Left cardiac atrium (tissue), 4 donors: ENCODE results near the gene AEBP1. TPM values are rescaled to one million over a fixed set of nuclear protein-coding genes. Genes with fewer than 3 reads are reported as not detected.
A peak's percentile ranks its signal among the peaks of the same experiment; 100 is the strongest.

Experiments
- ATAC-seq, 2 donors: fragments of 200-7000 bp; cut with Tn5 transposase; one replicate each; pipeline ENCODE4 v1.9.1; 2020; ENCODE audit warnings: mild to moderate bottlenecking in 2 of 2, moderate library complexity in 2 of 2
- DNase-seq: peaks from one replicate; pipeline ENCODE4 v3.0.0-alpha.2; 2020
- intact Hi-C, 2 donors: fragments of 100-400 bp; cut with DNase I; formaldehyde crosslinking; loops; one replicate each; pipeline versions ENCODE4 v1.14.1 to v1.15.1; 2022 to 2023
- total RNA-seq, 2 donors: library from RNA; stranded (reverse); fragmentation: NEBNext Ultra II Directional; extraction: Animal tissue kit (Norgen Biotek cat#: 25700); gene quantifications; one replicate each; pipeline ENCODE4 v1.2.1, GENCODE V29; 2021
- donor health status: DM: no; HTN: yes; CAD: no.
- donor health status: DM: no; HTN: yes; CAD: no; lungs with severe emphysema.
- donor health status: DM: yes; HTN: yes; CAD: no.
- donor health status: Dilated cardiomyopathy.

The AEBP1 gene
- total RNA-seq, 2 donors from 2014 or later, result 65.0 to 117 TPM

- peak; percentile 25 for DNase-seq
- no peak for ATAC-seq
- intact Hi-C loops, result loop anchor here in 1 of 2 donors (5.0 kb wide), 1 partner anchor 42 kb away; the partner anchor contains the start of gene POLD2
Measured at GRCh38 chr7:44080118-44080517, 24.0 kb upstream of the AEBP1 start.

GRCh38 chr7:44080686-44081265 is 23.4 kb upstream of the AEBP1 start:
- intact Hi-C loops, result loop anchor here in 1 of 2 donors (5.0 kb wide), 1 partner anchor 42 kb away; the partner anchor contains the start of gene POLD2
- ATAC-seq, result no peak
- DNase-seq, result peak; percentile 22

GRCh38 chr7:44081266-44081748 is 22.8 kb upstream of the AEBP1 start:
- ATAC-seq, result no peak
- intact Hi-C loops, result loop anchor here in 1 of 2 donors (5.0 kb wide), 1 partner anchor 41 kb away; the partner anchor contains the start of gene POLD2
- no peak for DNase-seq

DNA sequence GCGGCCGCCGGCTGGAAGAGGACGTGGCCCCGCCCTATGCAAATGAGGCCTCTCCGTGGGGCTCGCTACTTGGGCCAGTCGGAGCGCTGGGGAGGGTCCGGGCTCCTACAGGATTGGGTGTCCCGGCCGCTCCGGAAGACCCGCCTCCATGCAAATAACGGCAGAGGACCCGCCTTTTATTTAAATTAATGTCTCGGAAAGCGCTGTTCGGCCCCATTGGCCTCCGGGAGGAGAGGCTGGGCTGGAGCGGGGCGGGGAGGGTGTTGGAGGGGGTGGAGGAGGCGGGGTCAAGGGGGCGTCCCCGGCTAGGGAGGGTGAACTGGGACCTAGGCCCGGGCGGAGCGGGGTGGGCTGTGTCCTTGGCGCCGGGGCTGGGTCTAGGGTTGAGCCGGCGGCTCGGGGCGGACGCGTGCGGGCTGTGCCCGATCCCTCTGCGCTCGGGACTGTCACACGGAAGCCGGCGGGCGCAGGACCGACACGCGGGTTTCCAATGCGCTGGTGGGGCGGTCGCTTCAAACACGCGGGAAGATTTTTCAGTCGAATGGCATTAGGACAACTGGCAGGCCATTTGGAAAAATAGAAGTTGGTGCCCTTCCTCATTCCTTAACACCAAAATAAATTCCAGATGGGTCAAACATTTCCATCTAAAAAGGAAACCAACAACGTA is 21.5 kb upstream of the AEBP1 start:
- DNase-seq (peak; percentile 100), ATAC-seq (peak; percentile 94 to 97)
- intact Hi-C loops, result loop anchor here in 1 of 2 donors (5.0 kb wide), 1 partner anchor 40 kb away; the partner anchor contains the start of gene POLD2

DNA sequence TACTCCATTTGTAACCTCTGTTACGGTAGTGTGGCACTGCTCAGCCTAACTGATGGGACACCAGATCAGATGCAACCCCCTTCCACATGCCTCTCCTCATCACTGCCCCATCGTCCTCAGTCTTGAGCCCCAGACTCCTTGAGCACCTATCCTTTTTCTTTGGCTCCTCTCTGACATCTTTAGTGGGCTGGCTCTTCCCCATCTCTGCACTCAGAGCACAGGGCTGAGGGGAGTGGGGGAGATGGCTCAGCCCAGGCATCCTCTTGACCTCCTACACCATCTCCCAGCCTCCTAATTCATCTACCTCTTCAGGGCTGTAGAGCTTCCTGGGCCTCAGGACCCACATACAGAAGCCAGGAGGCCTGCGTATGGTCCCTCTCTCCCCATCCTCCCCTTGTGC is 20.3 kb upstream of the AEBP1 start:
- no peak for ATAC-seq
- DNase-seq, result no peak
- intact Hi-C loops, result loop anchor here in 1 of 2 donors (5.0 kb wide), 1 partner anchor 39 kb away; the partner anchor contains the start of gene POLD2

DNA sequence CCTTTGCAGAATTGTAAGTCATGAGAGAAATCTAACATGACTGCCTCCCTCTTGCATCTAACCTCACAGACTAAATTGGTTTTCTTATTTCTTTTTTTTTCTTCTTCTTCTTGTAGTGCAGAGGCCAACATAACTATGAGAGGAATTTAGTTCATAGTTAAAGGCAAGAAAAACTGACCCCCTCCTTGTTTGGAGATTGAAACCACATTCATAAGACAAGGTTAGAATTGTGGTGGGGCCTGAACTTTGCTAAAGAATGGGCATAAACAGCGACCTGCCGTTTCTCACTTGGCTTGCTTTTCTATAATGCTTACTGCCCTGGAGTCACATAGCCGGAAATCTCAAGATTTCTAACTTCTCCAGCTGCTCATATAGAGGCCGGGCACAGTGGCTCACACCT is 19.4 kb upstream of the AEBP1 start:
- no peak for ATAC-seq
- DNase-seq, result no peak
- intact Hi-C loops, result loop anchor here in 1 of 2 donors (5.0 kb wide), 1 partner anchor 38 kb away; the partner anchor contains the start of gene POLD2

DNA sequence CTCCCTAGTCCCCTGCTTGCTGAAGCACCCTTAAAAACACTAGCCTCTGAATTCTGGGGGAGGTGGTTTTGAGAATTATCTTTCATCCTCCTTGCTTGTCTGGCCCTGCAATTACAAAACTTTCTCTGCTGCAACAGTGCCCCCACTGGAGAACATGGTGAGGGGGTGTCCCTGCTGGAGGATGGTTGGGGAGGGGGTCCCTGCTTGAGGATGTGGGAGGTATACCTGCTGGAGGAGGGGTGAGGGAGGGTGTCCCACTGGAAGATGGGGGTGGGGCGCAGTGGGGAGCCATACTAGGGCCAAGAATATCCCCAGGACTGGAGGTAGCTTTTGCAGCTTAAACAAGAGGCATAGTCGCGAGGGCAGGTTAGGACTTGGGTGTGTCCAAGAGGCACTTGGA is 18.6 kb upstream of the AEBP1 start:
- intact Hi-C loops, result no loop called here
- no peak for ATAC-seq
- no peak for DNase-seq

DNA sequence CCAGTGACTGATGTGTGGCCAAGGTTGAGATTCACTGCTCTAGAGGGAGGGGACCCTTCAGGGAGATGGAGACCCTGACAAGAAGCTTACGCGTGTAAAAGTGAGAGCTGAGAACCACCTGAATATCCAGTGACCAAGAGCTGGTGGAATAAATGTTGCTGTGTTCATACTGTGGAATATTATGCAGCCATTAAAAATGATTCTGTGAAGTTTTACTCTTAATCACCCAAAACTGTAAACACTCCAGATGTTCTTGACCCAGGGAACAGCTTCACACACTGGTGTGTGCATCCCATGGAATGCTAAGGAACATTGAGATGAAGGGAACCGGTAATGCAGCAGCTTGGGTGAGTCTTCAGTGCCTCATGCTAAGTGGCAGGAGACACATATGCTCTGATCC is 17.5 kb upstream of the AEBP1 start:
- intact Hi-C loops, result no loop called here
- DNase-seq (no peak), ATAC-seq (no peak)

- intact Hi-C loops, result no loop called here
- DNase-seq (peak; percentile 79), ATAC-seq (peak; percentile 80 to 82)
Measured at GRCh38 chr7:44087911-44088838, 16.0 kb upstream of the AEBP1 start.

DNA sequence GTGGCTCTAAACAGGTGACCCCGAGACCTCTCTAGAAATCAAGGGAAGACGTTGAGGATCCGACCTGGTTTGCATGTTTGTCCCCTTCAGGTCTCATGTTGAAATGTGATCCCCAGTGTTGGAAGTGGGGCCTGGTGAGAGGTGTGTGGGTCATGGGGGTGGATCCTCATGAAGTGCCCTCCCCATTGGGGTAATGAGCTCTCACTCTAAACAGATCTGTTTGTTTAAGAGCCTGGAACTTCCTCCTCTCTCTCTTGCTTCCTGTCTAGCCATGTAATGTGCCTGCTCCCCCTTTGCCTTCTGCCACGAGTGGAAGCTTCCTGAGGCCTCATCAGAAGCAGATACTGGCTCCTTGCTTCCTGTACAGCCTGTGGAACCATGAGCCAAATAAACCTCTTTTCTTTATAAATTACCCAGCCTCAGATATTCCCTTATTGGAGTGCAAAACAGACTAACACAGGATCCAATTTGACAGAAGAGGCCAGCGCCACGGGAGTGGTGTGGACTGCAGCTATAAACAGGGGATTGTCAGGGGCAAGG is 11.0 kb upstream of the AEBP1 start:
- ATAC-seq (no peak), DNase-seq (no peak)
- intact Hi-C loops, result no loop called here

DNA sequence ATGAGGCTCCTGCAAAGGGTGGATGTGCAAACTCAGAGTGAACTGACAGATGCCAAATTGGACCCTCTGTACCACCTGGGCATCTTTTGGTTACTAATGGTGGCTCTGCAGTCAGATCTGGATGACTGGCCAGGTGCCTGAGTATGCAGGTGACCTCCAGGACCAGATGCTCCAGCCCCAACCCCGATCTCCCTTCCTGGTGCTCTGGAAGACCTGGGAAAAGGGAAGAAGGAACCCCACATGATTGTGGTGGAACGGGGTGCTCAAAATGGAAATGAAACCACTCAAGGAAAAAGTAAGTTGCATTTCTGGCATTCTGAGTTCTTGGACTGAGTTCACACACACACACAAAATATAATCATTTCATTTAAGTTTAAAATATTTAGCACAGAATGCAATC is 9.8 kb upstream of the AEBP1 start:
- no peak for DNase-seq
- intact Hi-C loops, result no loop called here
- ATAC-seq, result no peak

DNA sequence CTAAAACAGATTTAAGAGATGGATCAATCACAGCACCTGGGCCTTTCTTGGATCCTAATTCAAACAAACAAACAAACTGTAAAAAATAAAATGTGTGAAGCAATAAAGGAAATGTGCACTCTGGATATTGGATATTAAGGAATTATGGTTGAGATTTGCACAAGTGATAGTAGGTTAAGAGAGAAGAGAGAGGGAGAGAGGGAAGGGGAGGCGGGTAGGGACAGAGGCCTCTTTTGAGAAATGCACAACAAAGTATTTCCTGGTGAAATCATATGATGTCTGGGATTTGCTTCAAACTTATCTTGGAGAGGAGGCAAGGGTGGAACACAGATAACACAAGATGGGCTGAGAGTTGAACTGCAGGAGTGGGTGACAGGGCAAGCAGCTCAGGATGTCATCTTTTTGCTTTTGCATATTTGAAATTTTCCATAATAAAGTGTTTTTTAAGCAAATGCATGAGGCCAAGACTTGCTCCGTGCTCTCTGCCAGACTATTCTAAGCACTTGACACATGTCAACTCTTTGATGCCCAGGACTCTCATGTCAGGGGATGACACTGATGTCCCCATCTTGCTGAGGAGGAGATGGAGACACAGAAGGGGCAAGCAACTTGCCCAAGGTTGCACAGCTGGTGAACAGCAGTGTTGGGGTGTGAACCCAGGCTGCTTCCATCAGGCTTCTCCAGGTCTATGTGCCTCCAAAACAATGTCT is 9.1 kb upstream of the AEBP1 start:
- ATAC-seq (no peak), DNase-seq (no peak)
- intact Hi-C loops, result no loop called here

- intact Hi-C loops, result no loop called here
- no peak for ATAC-seq
- no peak for DNase-seq
Measured at GRCh38 chr7:44095781-44096180, 8.4 kb upstream of the AEBP1 start.

DNA sequence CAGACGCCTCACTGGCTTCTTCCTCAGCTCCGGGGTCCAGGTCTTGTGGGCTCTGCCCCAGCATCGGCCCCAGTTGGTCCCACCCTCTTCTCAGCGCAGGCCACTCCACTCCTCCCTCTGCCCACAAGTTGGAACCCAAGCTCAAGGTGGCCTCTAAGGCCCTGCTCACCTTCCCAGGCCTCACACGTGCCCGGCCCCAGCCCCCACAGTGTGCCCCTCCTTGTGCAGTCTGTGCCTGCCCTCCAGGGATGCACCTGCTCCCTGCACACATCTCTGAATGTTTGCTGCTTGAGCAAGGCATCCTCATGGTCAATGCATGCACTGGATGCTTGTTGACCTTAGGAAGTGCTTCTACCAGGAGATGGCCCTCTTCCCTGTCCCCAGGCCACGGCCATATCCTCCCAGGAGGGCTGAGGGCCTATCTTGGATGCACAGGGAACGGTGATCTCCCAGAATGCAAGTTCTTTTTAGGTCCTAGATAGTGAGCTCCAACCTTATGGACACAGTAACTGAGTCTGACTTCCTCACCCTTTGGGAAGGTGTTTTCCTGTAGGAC is 7.7 kb upstream of the AEBP1 start:
- no peak for ATAC-seq
- DNase-seq, result no peak
- intact Hi-C loops, result no loop called here

GRCh38 chr7:44097064-44097932 is 6.8 kb upstream of the AEBP1 start:
- DNase-seq, result no peak
- intact Hi-C loops, result no loop called here
- no peak for ATAC-seq

DNA sequence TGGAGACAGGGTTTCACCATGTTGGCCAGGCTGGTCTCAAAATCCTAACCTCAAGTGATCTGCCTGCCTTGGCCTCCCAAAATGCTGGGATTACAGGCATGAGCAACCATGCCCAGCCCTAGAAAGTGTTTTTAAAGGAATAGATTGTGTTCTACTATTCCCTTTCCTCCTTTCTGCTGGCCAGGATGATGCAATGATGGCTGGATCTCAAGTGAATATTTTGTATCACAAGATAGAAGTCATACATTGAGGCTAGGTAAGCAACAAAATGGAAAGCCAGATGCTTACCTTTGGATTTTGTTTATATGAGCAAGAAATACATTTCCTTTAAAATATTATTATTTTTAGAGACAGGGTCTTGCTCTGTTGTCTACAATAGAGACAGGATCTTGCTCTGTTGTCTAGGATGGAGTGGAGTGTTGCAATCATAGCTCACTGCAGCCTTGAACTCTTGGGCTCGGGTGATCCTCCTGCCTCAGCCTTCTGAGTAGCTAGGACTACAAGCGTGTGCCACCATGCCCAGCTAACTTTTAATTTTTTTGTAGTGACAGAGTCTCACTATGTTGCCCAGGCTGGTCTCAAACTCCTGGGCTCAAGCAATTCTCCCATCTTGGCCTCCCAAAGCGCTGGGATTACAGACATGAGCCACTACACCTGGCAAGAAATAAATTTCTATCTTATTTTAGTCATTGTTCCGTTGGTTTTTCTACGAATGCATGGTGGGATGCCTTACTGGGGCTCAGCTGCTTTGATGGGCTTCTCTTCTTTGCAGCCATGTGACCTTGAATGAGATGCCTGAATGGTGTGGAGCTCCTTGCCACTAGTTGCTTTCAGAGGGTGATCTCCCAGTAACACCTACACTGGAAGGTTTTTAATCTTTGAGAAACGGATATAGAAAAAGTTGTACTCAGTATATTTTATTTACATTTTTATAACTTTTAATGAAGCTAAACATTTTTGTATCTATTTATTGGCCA is 5.8 kb upstream of the AEBP1 start:
- ATAC-seq (no peak), DNase-seq (no peak)
- intact Hi-C loops, result no loop called here
